ENCODE measurements around the gene PRUNE2.

The PRUNE2 gene

DNA sequence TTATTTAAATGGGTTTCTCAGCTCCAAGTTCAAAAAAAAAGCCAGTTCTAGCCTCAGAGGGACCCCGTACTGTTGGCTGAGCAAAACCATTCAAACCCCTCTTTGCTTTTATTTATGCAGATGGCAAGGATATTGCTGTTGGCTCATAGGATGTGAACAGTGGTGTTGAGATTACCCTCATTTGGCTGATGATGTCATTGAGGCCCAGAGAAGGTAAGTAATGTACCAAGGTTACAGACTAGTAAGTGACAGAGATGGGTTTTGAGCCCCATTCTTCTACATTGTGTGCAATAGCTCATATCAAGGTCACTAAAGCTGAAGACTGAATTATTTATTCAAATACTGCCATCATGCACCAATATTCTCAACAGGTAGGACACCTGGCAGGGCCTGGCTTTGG, 263.8 kb downstream of the PRUNE2 start:
- TF ChIP-seq FOXP2 (optimal IDR thresholded peaks at IDR 0.05; ENCODE audit: control extremely low read depth, extremely low read length, insufficient read depth) = no peak
- no peak for TF ChIP-seq EZH2 (IDR thresholded peaks at IDR 0.05)
- TF ChIP-seq POLR2AphosphoS5 (IDR thresholded peaks at IDR 0.05; ENCODE audit: borderline replicate concordance, low read depth, low read length) = no peak

DNA sequence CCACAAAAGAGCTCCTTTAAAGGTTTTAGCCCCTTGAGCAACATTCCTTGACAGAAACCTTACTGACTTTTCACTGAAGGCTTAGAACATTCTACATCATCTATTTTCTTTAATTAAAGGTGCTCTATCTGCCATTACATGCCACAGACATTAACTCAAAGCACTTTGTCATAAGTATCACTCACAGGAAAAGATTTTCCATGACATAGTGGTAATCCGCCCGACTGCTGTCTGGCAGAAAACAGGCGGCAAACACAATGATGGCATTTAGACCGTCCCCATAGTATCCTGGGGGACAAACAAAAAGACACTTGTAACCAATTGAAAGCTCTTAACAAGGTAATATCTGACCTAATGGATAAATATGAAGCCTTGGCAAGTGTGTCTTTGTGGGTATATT, 267.9 kb downstream of the PRUNE2 start:
- Histone ChIP-seq H3K27ac (no peak overlapping the region), H3K9ac (ENCODE audit: insufficient read length) (no peak overlapping the region), H3K36me3 (ENCODE audit: insufficient read depth, low read length) (no peaks in the 10 kb centered on the region), H3K9me3 (ENCODE audit: low read depth, low read length) (no peaks in the 10 kb centered on the region), H3K4me3 (no peak overlapping the region)
- DNase-seq (ENCODE audit: low read depth, low spot score) = no peak
- TF ChIP-seq FOXP2 (optimal IDR thresholded peaks at IDR 0.05; ENCODE audit: control extremely low read depth, extremely low read length, insufficient read depth) (no peak), EZH2 (IDR thresholded peaks at IDR 0.05) (no peak), POLR2AphosphoS5 (IDR thresholded peaks at IDR 0.05; ENCODE audit: borderline replicate concordance, low read depth, low read length) (no peak)

More for the DNA sequence above, 263.8 kb downstream of the PRUNE2 start:
- Histone ChIP-seq H3K9me3 (ENCODE audit: low read depth, low read length) (no peaks in the 10 kb centered on the region), H3K9ac (ENCODE audit: insufficient read length) (no peak overlapping the region), H3K36me3 (ENCODE audit: insufficient read depth, low read length) (no peaks in the 10 kb centered on the region), H3K27ac (no peak overlapping the region), H3K4me3 (no peak overlapping the region)
- no peak for DNase-seq (ENCODE audit: low read depth, low spot score)

DNA sequence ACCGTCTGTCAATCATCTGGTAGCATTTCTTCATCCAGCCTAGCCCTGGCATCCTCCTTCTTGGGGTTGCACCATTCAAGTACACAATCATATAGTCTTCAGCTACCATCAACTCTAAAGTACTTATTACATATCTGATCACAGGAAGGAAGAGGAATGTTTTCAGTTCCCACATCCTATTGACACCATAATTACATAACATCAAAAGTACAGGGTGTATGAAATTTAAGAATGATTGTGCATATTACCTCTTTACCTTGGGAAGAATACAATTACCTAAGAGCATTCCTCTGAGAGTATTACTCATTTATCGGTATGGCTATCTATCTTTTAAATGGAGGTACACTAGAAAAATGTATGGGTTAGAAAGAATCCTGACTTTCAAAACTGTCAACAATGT, 268.5 kb downstream of the PRUNE2 start:
- H3K9ac ChIP-seq (ENCODE audit: insufficient read length) = no peak overlapping the region
- TF ChIP-seq EZH2 (IDR thresholded peaks at IDR 0.05) (no peak), POLR2AphosphoS5 (IDR thresholded peaks at IDR 0.05; ENCODE audit: borderline replicate concordance, low read depth, low read length) (no peak), FOXP2 (optimal IDR thresholded peaks at IDR 0.05; ENCODE audit: control extremely low read depth, extremely low read length, insufficient read depth) (no peak)
- no peak overlapping the region for H3K4me3 ChIP-seq
- H3K27ac ChIP-seq = no peak overlapping the region
- no peak for DNase-seq (ENCODE audit: low read depth, low spot score)
- no peaks in the 10 kb centered on the region for H3K9me3 ChIP-seq (ENCODE audit: low read depth, low read length)
- no peaks in the 10 kb centered on the region for H3K36me3 ChIP-seq (ENCODE audit: insufficient read depth, low read length)

DNA sequence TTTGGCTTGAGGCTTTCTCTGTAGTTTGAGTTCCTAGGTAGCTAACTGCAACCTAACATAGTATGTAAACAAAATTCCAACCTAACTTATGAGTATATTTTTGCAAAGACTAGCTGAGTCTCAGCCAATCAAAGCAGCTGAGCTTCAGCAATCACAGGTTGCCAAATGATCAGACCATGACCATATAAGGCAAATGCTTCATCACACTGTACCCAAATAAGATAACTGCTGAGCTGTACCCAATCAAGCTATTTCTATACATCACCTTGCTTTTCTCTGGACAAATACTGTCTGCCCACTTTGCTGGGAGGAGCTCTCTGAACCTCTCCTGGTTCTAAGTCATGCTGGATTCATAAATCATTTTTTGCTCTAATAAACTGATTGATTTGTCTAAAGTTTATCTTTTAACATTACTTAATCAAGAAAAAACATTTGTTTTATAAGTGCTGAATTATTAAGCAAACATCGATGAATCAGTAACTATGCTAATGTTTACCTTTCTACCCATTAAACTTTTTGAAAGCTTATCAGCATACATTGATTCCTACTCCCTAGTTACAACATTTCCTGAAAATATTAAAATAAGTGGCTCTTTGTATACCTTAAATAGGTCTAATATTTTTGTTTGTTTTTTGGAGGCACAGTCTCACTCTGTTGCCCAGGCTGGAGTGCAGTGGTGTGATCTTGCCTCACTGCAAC, 271.4 kb downstream of the PRUNE2 start:
- no peaks in the 10 kb centered on the region for H3K36me3 ChIP-seq (ENCODE audit: insufficient read depth, low read length)
- no peak overlapping the region for H3K27ac ChIP-seq
- TF ChIP-seq FOXP2 (optimal IDR thresholded peaks at IDR 0.05; ENCODE audit: control extremely low read depth, extremely low read length, insufficient read depth) (no peak), EZH2 (IDR thresholded peaks at IDR 0.05) (no peak), POLR2AphosphoS5 (IDR thresholded peaks at IDR 0.05; ENCODE audit: borderline replicate concordance, low read depth, low read length) (no peak)
- H3K9ac ChIP-seq (ENCODE audit: insufficient read length) = no peak overlapping the region
- H3K4me3 ChIP-seq = no peak overlapping the region
- no peak for DNase-seq (ENCODE audit: low read depth, low spot score)
- no peaks in the 10 kb centered on the region for H3K9me3 ChIP-seq (ENCODE audit: low read depth, low read length)

DNA sequence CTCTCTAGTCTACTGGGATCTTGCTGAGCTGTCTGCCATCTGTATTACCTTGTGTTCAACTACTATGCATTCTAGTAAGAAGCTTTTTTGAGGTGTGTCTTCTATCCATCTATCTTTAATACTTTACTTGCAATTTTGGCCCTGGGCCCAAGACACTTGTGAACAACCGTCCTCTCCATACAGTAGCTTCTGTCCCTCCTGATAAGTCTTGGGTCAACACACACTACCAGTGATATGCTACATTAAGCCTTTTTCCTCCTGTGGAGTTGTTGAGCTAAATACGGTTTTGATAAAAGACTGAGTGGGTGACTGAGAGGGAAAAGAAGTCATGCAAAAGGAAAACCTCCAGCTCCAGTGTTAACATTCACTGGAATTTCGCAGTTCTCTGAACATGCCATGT, 275.0 kb downstream of the PRUNE2 start:
- no peaks in the 10 kb centered on the region for H3K9me3 ChIP-seq (ENCODE audit: low read depth, low read length)
- no peak overlapping the region for H3K27ac ChIP-seq
- TF ChIP-seq POLR2AphosphoS5 (IDR thresholded peaks at IDR 0.05; ENCODE audit: borderline replicate concordance, low read depth, low read length) (no peak), EZH2 (IDR thresholded peaks at IDR 0.05) (no peak), FOXP2 (optimal IDR thresholded peaks at IDR 0.05; ENCODE audit: control extremely low read depth, extremely low read length, insufficient read depth) (no peak)
- H3K4me3 ChIP-seq = no peak overlapping the region
- no peak for DNase-seq (ENCODE audit: low read depth, low spot score)
- H3K36me3 ChIP-seq (ENCODE audit: insufficient read depth, low read length) = no peaks in the 10 kb centered on the region
- no peak overlapping the region for H3K9ac ChIP-seq (ENCODE audit: insufficient read length)

DNA sequence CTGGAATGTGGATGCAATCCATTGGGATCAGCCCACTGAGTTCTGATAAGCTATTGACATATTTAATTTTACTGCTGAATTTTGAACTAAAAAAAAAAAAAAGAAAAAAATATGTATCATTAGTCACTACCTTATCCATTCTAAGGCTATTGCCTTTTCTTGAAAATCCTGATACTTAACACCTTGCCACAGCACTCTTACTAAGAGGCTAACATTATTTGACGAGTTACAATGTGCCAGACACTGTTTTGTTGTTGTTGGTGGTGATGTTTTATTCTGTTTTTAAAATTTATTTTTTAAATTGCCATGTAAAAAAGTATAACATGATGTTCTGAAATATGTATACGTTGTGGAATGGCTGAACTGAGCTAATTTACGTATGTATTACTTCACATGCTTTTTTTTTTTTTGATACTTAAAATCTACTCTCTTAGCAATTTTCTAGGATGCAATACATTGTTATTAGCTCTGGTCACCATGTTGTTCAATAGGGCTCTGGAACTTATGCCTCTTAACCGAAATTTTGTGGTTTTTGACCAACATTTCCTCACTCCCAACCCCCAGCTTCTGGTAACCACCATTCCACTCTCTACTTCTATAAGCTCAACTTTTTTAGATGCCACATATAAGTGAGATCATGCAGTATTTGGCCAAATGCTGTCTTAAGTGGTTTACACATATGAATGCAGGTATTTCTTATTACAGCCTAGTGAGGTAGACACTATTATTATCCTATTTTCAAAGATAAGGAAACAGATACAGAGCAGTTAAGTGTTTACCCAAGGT, 276.5 kb downstream of the PRUNE2 start:
- no peak overlapping the region for H3K27ac ChIP-seq
- H3K9ac ChIP-seq (ENCODE audit: insufficient read length) = no peak overlapping the region
- TF ChIP-seq POLR2AphosphoS5 (IDR thresholded peaks at IDR 0.05; ENCODE audit: borderline replicate concordance, low read depth, low read length) = no peak
- no peak for TF ChIP-seq FOXP2 (optimal IDR thresholded peaks at IDR 0.05; ENCODE audit: control extremely low read depth, extremely low read length, insufficient read depth)
- no peak for TF ChIP-seq EZH2 (IDR thresholded peaks at IDR 0.05)
- no peak for DNase-seq (ENCODE audit: low read depth, low spot score)
- H3K9me3 ChIP-seq (ENCODE audit: low read depth, low read length) = no peaks in the 10 kb centered on the region
- no peaks in the 10 kb centered on the region for H3K36me3 ChIP-seq (ENCODE audit: insufficient read depth, low read length)
- no peak overlapping the region for H3K4me3 ChIP-seq

DNA sequence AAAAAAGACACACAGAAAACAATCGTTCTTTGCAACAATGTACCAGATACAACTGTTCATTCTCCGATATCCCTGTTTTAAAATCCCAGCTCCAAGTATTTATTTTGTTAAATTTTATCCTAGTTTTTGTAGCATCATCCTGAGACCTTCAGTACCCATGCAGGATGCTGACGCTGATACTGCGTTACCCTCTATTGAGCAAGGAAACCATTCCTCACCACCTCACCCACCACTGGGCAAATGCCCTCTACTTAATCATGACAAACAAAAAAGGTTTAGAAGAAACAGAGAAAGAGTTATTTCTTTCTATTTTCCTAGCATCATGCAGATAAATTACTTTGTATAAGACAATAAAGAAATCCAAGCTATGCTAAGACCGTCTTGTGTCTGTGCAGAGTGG, 277.8 kb downstream of the PRUNE2 start:
- Histone ChIP-seq H3K27ac (no peak overlapping the region), H3K36me3 (ENCODE audit: insufficient read depth, low read length) (no peaks in the 10 kb centered on the region), H3K9ac (ENCODE audit: insufficient read length) (no peak overlapping the region), H3K9me3 (ENCODE audit: low read depth, low read length) (no peaks in the 10 kb centered on the region), H3K4me3 (no peak overlapping the region)
- TF ChIP-seq FOXP2 (optimal IDR thresholded peaks at IDR 0.05; ENCODE audit: control extremely low read depth, extremely low read length, insufficient read depth) (no peak), POLR2AphosphoS5 (IDR thresholded peaks at IDR 0.05; ENCODE audit: borderline replicate concordance, low read depth, low read length) (no peak), EZH2 (IDR thresholded peaks at IDR 0.05) (no peak)
- no peak for DNase-seq (ENCODE audit: low read depth, low spot score)

DNA sequence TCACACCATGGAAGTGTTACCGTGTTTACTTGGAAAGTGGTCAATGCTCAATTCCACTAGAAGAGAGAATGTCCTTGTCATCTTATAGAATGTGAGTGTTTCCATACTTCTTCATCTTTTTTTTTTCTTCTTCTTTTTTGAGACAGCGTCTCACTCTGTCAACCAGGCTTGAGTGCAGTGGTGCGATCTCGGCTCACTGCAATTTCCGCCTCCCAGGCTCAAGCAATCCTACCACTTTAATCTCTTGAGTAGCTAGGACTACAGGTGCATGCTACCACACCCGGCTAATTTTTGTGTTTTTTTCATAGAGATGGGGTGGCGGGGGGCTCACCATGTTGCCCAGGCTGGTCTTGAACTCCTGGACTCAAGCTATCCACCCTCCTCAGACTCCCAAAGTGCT, 278.9 kb downstream of the PRUNE2 start:
- DNase-seq (ENCODE audit: low read depth, low spot score) = no peak
- TF ChIP-seq FOXP2 (optimal IDR thresholded peaks at IDR 0.05; ENCODE audit: control extremely low read depth, extremely low read length, insufficient read depth) (no peak), EZH2 (IDR thresholded peaks at IDR 0.05) (no peak), POLR2AphosphoS5 (IDR thresholded peaks at IDR 0.05; ENCODE audit: borderline replicate concordance, low read depth, low read length) (no peak)

More for the DNA sequence above, 278.9 kb downstream of the PRUNE2 start:
- Histone ChIP-seq H3K27ac (no peak overlapping the region), H3K9me3 (ENCODE audit: low read depth, low read length) (no peaks in the 10 kb centered on the region), H3K4me3 (no peak overlapping the region), H3K36me3 (ENCODE audit: insufficient read depth, low read length) (no peaks in the 10 kb centered on the region), H3K9ac (ENCODE audit: insufficient read length) (no peak overlapping the region)
